Endothelial cell of umbilical vein (primary cell): ENCODE results near the gene SEC63.

Experiments
- CTCF ChIP-seq, 2 donors: IDR thresholded peaks; 1 replicate in 1 of 2; 2 replicates in 1 of 2; pipeline ENCODE4 v1.5.1; 2011; ENCODE audit warnings: low read length in 2 of 2, mild to moderate bottlenecking in 2 of 2, moderate library complexity in 2 of 2, control low read depth in 1 of 2, inconsistent platforms in 1 of 2, low read depth in 1 of 2; ENCODE audit not compliant: insufficient read depth in 1 of 2; ENCODE audit errors: extremely low read depth in 1 of 2
- EZH2 ChIP-seq: IDR thresholded peaks from 2 replicates; pipeline ENCODE4 v1.6.1; 2012; ENCODE audit warnings: borderline replicate concordance, low read depth, mild to moderate bottlenecking, moderate library complexity, low read length, inconsistent platforms; ENCODE audit not compliant: severe bottlenecking
- FOS ChIP-seq: IDR thresholded peaks from 2 replicates; pipeline ENCODE4 v1.6.1; 2011; ENCODE audit warnings: mild to moderate bottlenecking, low read length, moderate library complexity, borderline replicate concordance; ENCODE audit not compliant: insufficient read depth
- JUN ChIP-seq: IDR thresholded peaks from 2 replicates; pipeline ENCODE4 v1.6.1; 2011; ENCODE audit warnings: borderline replicate concordance, low read depth; ENCODE audit not compliant: insufficient read length, insufficient read depth
- POLR2A ChIP-seq: IDR thresholded peaks from 2 replicates; pipeline ENCODE4 v1.6.1; 2012; ENCODE audit warnings: low read depth, mild to moderate bottlenecking, control low read depth, low read length

GRCh38 chr6:108002365-108003221 lies 44.6 kb upstream of the SEC63 start:
- TF ChIP-seq POLR2A (no peak), JUN (no peak), FOS (no peak), CTCF (IDR thresholded peaks at IDR 0.05; ENCODE audit: extremely low read depth in 1 of 2, insufficient read depth in 1 of 2, low read depth in 1 of 2, low read length in 2 of 2) (no peak), EZH2 (no peak)
